ENCODE data around the gene PRICKLE2. TPM values are rescaled to one million over a fixed set of nuclear protein-coding genes. Genes with fewer than 3 reads are reported as not detected.

The PRICKLE2 gene
- total and polyA plus RNA-seq, 10 of the 15 experiments (the other 5 are each of a cell fraction or from before 2014, with no cell fraction given): 0.11 to 2.6 (median 0.69) TPM

GRCh38 chr3:64176461-64176996 is 48.7 kb downstream of the PRICKLE2 start (continued):
- TF ChIP-seq MXI1 (IDR thresholded peaks at IDR 0.05; ENCODE audit: low read depth, low read length): no peak
- TF ChIP-seq CHD4 (IDR thresholded peaks at IDR 0.05): no peak
- peak; percentile 33; the same call in 1 of the 2 replicates for TF ChIP-seq PAX5 (IDR thresholded peaks at IDR 0.05; ENCODE audit: borderline replicate concordance, low read depth, low read length)
- TF ChIP-seq IKZF2 (IDR thresholded peaks at IDR 0.05): peak; percentile 54 to 61; a peak in 3 of 4 replicates
- TF ChIP-seq ZNF217 (IDR thresholded peaks at IDR 0.05): peak; percentile 90
- no peak for TF ChIP-seq TARDBP (IDR thresholded peaks at IDR 0.05; ENCODE audit: borderline replicate concordance)
- no peak for TF ChIP-seq PBX3 (IDR thresholded peaks at IDR 0.05; ENCODE audit: insufficient replicate concordance, low read depth, low read length)
- TF ChIP-seq JUNB (IDR thresholded peaks at IDR 0.05): peak; percentile 66
- TF ChIP-seq HSF1 (IDR thresholded peaks at IDR 0.05; ENCODE audit: low read depth, low read length): no peak
- peak; percentile 54 for TF ChIP-seq SKIL (IDR thresholded peaks at IDR 0.05; ENCODE audit: low read depth, poor library complexity, severe bottlenecking)
- no peak for TF ChIP-seq SMAD1 (IDR thresholded peaks at IDR 0.05; ENCODE audit: low read depth, partially characterized antibody)
- TF ChIP-seq LARP7 (IDR thresholded peaks at IDR 0.05): no peak
- peak; percentile 63; the same call in 1 of the 2 replicates for TF ChIP-seq ZNF24 (IDR thresholded peaks at IDR 0.05)
- peak; percentile 72 for TF ChIP-seq RUNX3 (IDR thresholded peaks at IDR 0.05; ENCODE audit: low read length)
- no peak for TF ChIP-seq FOXM1 (IDR thresholded peaks at IDR 0.05; ENCODE audit: low read depth, low read length)
- no peak for TF ChIP-seq CBFB (IDR thresholded peaks at IDR 0.05; ENCODE audit: low read depth)

Measured in GM12878 (cell line).